ENCODE data around the gene UTP18.
A peak's percentile ranks its signal among the peaks of the same experiment; 100 is the strongest.
"Not testable (repeated sequence)": the region's sequence is repeated elsewhere in the genome, so short reads cannot be mapped to it uniquely, and the experiment has no call there.

Gene UTP18

DNA sequence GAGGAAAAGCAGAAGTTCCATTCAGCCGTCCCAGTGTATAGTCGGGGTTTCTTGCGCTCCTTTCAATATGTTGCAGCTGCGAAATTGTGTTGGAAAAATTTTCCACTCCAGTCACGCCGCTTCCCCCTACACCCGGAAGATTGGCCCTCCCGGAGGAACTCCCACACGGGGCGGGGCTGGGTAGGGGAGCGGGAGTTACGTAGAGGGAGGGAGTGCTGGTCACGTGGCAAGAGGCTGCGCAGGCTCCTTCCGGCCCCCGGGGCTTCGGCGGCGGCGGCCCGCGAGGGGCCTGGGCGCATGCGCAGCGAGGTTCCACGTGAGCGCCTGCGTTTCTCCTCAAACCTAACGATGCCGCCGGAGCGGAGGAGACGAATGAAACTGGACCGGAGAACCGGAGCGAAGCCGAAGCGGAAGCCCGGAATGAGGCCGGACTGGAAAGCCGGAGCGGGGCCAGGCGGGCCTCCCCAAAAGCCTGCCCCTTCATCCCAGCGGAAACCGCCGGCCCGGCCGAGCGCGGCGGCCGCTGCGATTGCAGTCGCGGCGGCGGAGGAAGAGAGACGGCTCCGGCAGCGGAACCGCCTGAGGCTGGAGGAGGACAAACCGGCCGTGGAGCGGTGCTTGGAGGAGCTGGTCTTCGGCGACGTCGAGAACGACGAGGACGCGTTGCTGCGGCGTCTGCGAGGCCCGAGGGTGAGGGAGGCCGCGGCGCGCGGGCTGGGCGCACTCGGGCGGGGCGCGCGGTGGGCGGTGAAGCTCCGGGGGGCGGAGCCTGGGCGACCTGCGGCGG is at the start of gene UTP18:
TSS of gene UTP18 (plus strand) at position 310 of the 787 bp plus-strand sequence. CDS start at position 349, 39 bp downstream.
- peak; percentile 99 for DNase-seq

DNA sequence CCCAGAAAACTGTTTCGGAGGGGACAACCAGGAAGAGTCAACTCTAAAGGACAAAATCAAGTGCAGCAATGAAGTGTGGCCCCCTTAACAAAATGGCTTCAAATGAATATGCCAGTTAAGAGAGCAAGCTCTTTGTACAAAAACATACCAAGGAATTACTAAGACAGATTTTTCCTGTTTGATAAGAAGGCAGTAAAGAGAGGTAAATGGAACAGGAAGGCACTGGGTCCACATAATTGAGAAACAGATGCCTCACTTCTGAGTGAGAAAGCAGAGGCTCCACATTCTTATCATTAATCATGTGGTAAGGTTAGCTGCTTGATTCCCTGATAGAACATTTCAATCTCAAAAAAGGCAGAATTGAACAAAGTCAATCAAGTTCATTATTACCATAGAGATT is 45.4 kb upstream of the UTP18 start:
- no peak for DNase-seq

DNA sequence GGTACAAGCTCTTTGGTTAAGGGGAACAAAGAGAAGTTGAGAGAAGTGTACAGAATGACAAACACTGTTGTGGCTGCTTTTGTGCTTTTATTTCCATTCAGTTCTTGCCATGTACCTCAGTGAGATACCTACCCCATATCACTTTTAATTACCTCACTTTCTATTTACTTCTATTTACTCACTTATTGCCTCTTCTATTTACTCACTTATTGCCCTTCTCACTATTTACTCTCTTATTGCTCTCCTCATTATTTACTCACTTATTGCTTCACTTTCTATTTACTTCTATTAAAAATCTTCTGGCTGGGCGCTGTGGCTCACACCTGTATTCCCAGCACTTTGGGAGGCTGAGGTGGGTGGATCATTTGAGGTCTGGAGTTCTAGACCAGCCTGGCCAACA is 42.4 kb upstream of the UTP18 start:
- DNase-seq = no peak

DNA sequence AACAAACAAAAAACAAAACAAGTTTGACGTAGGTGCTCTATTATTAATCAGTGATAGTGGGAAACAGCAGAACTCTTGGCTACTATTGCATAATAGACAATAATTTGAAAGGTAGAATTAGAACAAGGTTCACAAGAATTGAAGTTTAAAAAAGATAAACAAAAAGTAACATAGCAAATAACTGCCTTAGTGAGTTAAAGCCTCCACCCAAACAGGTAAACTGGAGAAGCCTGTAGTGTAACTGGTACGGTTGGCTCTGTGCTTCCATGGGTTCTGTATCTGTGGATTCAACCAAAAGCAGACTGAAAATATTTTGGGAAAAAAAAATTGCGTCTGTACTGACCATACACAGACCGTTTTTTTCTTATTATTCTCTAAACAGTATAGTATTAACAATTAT is 39.0 kb upstream of the UTP18 start:
- no peak for DNase-seq

DNA sequence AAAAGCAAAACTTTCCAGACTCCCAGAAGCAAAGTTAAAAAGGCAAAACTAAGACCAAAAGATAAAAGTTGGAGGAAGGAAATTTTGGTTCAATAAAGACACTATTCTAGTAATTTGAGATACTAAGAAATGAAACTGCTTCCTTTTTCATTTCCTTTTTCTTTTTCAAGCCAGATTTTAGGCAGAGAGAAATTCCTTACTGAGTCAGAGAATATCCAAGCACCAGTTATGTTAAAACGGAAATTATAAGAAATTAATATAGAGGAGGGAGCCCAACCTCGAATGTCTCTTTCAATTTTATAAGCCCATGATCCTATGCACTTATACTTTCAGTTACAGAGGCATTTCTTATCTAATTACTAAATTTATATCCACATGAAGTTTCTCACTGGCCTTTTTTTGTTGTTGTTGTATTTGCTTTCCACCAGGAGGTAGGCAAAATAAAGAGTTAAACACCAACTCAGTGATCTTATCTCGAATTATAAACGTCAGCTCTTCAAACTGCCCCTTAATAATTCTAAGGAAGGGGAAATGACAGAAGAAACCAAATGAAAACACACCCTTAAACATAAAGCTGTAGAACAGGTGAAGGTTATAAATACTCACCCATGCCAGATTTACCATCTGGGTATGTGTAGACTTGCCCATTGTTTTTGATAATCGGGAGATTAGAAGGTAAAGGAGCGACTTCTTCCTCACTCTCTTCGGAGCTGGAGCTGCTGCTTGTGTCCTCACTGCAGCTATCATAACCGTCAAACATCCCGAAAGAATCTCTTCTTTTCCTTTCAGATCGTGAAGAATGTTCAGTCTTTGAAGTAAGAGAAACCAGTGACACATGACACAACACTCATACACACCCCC is 35.7 kb upstream of the UTP18 start:
- no peak for DNase-seq

DNA sequence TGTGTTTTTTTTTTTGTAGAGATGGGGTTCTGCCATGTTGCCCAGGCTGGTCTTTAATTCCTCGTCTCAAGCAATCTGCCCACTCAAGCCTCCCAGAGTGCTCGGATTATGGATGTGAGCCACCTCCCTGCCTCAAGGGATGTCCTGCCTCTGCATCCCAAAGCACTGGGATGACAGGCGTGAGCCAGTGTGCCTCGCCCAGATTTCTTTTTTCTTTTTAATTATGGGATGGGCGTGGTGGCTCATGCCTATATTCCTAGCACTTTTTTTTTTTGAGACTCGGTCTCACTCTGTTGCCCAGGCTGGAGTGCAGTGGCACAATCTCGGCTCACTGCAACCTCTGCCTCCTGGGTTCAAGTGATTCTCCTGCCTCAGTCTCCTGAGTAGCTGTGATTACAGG is 34.8 kb upstream of the UTP18 start:
- not testable (repeated sequence) for DNase-seq

DNA sequence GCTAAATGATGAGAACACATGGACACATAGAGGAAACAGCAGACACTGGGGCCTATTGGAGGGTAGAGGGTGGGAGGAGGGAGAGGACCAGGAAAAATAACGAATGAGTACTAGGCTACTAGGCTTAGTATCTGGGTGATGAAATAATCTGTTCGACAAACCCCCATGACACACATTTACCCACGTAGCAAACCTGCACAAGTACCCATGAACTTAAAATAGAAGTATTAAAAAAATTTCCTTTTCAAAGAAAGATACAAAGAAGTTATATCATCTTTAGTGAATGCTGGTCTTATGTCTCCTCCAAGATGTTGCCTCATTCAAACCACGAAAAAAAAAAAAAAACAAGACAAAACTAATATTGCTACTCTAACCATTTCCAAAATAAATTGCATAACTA is 32.2 kb upstream of the UTP18 start:
- no peak for DNase-seq

DNA sequence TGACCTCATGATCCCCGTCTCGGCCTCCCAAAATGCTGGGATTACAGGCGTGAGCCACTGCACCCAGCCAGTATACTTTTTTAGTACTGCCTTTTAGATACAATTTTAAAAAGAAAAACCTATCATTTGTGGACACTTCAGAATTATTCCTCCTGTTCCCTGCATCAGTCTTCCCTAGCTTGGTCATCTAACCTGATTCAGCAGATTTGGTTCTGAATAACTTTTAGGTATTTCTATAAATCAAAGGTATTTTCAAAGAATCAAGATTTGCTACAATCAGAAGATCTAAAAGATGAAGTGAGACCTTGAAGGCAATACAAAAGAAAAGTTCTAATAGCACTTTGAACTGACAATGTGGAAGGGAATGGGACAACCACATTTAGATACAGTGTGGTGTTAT is 30.5 kb upstream of the UTP18 start:
- no peak for DNase-seq

DNA sequence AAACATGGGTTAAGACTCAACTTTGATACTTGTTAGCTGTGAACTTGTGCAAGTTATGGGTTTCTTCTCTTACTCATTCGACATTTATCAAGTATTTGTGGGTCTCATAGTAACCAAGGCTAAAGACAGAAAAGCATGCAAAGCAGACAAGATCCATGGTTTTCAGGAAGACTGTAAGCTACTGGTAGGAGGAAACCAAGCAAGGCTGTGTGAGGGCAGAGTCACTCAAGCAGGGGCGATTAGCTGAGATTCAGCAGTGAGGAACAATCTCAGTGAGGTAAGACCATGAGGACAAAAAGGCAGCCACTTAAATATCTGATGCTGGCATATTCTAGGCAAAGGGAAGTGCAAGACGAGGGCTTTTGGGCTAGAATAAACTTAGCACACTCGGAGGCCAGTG is 30.0 kb upstream of the UTP18 start:
- DNase-seq = no peak

DNA sequence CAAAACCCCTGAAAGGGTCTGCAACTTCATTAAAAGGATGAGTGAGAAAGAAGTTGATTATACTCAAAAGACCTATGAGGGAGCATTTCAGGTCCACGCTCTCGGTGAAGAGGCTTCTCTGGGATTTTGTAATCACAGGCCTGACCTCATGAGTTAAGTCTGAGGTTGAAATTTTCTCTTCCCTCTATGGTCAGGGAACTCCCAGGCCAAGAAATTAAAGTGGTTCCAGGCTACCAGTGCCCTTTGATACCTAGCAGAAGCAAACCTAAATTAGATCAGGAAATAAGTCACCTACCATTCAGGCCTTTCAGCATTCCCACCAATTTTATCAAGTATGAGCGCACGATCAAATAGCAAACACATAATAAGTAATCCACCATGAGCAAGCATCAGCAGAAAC is 28.3 kb upstream of the UTP18 start:
- no peak for DNase-seq

DNA sequence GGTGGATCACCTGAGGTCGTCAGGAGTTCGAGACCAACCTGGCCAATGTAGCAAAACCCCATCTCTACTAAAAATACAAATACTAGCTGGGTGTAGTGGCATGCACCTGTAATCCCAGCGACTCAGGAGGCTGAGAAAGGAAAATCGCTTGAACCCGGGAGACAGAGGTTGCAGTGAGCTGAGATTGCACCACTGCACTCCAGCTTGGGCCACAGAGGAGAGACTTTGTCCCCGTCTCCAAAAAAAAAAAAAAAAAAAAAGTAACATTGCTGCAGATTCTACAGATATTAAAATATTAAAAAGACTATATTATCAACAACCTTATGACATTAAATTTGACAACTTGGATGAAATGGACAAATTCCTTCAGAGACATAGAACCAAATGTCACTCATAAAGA is 26.2 kb upstream of the UTP18 start:
- no peak for DNase-seq

DNA sequence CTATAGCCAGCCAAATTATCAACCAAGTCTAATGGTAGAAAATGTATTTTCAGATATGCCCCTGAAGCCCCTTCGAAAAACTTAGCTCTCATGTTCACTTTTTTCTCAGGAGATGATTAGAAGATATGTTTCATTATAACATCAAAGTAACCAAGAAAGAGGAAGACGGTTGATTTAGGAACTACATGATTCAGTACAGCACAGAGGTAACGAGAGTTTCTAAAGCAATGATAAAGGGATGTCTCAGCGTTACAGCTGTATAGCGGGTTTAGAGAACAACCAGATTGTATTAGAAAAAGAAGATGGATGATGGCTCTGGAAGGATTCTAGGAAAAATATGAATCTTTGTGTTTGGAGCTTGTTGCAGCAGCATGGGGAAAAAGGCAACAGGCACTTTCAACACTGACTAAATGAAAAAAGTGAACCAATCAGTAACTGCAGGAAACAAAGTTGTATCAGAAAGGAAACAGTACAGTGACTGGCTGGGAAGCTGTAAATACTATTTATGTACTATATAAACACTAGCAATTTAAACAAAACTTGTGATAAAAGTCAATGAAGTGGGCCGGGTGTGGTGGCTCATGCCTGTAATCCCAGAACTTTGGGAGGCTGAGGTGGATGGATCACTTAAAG is 22.0 kb upstream of the UTP18 start:
- DNase-seq = no peak

DNA sequence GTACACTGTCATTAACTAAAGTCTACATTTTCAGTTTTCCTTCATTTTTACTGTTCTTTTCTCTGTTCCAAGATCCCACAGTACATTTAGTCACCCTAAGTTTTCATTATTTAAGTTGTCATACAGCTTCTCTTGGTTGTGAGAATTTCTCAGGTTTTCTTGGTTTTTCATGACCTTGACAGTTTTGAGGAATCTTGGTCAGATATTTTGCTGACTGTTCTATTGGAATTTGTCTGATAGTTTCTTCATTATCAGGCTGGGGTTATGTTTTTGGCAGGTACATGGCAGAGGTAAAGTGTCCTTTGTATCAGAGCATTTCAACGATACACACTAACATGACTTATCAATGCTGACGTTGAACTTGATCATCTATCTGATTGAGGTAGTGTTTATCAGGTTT is 20.1 kb upstream of the UTP18 start:
- DNase-seq = no peak

DNA sequence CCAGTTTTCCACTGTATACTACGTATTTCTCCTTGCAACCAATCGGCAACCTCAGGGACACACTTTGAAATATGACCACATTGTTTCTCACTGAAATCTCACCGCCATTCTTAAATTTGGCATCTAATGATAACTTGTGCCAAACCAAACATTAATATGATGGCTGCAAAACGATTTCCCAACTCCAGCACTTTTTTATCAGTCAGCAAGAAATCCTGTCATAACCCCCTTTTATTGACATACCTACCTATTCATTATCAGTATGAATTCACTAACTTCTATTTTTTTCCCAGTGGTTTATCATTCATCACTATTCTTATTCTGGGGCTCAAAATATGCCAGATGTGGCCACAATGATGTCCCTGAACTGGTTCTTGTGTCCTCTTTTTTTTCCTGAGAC is 16.3 kb upstream of the UTP18 start:
- no peak for DNase-seq

DNA sequence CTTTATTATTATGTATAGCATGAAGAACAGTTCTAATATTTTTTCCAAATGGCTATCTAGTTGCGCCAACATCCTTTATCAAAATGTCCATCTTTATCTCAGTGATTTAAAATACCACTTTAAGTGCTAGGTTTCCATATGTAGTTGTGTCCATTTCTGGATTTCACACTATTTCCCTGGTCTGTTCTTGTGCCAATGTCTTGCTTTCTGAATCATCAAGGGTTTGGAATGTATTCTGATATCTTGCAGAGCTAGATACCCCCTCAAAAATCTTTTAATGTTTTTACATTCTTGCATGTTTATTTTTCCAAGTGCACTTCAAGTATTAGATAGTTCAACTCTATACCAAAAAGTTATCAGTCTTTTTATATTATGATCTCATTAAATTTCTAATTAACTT is 14.8 kb upstream of the UTP18 start:
- DNase-seq = no peak

DNA sequence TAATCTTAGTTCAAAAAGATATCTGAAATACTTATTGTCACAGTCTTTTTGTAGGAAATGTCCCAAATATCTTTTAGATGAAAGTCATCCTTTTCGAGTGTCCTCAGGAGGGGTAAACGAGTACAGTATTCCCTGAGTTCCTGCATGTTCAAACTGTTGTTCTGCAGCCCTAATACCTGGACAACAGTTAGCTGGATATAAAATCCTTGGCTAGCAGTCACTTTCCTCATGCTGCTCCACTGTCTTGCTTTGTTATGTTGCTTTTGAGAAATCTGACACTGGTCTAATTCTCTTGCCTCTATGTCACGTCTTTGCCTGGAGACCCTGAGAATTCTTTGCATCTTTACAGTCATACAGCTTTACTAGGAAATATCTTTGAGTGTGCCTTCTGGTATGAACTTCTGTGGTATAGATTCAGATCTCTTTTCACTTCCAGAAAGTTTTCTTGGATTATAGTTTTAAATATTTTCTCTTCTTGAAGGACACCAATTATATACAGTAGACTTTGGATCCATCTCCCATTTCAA is 10.0 kb upstream of the UTP18 start:
- no peak for DNase-seq

DNA sequence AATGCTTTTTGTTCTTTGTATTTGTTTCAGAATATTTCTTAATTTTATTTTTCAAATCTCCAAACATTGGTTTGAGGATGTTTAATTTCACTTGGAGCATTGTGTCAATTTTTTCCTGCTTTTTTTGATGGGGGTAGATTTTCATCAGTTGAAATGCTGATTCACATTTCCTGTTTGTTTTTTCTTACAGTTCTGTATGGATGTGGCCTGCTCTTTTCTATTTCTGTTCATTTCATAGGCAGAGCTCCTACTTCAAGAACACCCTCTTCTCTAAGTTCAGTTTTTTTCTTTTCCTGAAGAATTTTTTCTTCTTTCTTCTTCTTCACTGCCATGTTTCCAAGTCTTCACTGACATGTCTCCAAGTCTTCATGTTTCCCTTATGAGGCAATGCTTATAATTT is 9.3 kb upstream of the UTP18 start:
- no peak for DNase-seq

DNA sequence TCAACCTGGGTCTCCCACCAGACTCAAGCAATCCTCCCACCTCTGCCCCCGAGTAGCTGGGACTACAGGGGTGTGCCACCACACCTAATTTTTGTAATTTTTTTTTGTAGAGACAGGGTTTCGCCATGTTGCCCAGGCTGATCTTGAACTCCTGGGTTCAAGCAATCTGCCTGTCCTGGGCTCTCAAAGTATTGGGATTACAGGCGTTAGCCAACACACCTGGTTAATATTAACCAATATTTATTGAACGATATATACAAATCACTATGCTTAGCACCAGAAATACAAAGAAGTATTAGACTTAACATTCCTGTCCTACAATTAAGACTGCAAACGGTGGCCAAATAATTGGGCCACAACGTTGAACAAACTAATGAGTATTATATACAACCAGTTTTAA is 4.7 kb upstream of the UTP18 start:
- DNase-seq = no peak

DNA sequence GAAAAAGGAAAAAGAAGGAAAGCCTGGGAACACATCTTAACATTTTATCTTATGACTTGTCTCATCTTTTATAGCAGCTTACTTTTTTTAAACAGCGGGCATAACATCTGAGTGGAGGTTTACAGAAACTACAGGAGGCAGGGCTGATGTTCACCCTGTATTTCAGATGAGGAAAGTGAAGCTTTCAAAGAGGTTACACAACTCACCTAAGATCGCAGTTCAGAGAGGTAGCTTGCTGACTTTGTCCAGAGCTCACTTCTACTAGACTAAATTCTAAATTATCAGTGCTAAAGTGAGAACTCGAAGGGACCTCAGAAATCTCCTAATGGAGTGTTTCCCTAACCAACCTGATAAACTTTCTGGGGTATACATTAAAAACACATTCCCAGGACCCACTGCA is 4.2 kb upstream of the UTP18 start:
- DNase-seq = no peak

DNA sequence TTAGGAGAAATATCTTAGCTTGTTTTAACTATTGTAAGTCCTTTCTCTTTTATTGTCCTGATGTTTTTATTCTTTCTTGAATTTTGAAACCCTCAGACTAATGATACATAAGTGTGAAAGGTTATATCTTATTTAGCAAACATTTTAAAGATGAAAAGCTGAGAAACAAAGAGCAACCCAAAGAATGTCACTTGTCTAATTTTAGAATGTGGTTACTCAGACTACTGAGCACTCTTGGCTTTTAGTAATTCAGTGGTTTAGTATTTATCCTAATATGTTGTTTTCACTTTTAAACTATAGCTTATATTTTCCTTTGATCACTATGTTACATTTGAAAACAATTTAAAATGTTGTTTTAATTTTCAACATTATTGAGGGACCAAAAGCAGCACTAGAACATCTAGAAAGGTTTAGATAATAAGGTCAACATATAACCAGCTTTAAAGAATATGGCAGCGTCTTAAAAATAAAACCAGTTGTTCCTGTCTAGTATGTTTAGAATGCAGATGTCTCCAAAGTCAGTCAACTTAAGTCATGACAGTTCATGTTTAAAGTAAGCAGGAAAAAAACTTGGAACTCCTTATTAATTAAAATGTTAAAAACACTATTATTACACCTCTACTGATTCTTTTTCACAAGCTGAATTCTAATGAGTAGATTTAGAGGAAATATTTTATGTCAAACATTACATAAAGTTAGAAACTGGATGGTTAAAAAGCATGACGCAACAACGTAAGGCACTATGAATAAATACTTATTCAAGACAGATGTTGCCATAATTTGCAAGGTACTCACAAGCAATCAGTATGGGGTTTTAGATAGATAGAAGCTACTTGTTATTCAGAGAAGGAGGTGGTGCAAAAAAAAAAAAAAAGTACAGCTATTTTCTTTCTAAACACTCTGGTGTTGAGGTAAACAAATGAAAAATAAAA is 2.9 kb upstream of the UTP18 start:
- DNase-seq = no peak

DNA sequence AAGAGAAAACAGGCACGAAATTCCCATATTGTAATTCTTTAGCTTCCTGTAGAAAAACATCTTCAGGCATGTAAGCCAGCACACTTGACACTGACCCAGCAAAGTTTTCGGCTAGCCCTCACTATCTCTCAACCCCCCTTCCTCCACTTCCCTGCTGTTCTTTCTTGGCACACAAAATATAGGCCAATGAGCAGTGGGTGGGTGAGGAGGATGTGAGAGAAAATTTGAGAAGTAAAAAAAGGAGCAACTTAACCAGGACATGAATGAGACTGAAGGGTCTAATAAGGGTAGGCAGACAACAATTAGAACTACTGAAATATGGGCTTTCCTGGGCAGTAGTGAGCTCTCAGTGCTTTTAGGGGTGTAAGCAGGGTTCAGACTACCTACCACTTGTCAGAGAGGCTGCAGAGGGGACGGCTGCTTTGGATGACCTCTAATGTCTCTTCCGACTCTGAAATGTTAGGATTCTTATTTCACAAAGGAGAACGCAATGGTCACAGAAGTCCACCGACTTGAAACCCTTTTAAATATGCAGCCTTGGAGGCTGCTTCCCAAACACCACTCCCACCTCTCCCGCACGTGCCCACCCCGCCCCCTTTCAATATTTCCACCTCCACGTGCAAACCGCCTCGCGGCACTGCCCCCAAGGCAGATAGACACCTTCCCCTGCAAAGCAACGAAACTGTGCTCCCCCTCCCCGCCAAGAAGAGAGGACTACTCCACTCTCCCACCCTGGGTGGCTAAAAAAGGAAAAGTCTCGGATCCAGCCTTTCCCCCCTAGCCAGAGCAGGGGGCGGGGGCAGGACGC is 1.4 kb upstream of the UTP18 start:
- peak; percentile 45 for DNase-seq

All from eye (tissue), 1 donor.